ENCODE measurements around the gene SLCO1B3.
"Not testable (repeated sequence)": the region's sequence is repeated elsewhere in the genome, so short reads cannot be mapped to it uniquely, and the experiment has no call there.

Gene SLCO1B3

GRCh38 chr12:20810487-20810886 lies at the start of gene SLCO1B3:
Gene SLCO1B3, plus strand, starts transcription at chr12:20810705. Its CDS starts 5,034 bp downstream, at chr12:20815739.
- no peak for DNase-seq (ENCODE audit: low spot score)

GRCh38 chr12:20777420-20777819 lies 33.1 kb upstream of the SLCO1B3 start:
- DNase-seq (ENCODE audit: low spot score), result no peak

GRCh38 chr12:20778969-20779368 lies 31.5 kb upstream of the SLCO1B3 start:
- DNase-seq (ENCODE audit: low spot score), result no peak

GRCh38 chr12:20779971-20780370 lies 30.5 kb upstream of the SLCO1B3 start:
- DNase-seq (ENCODE audit: low spot score), result not testable (repeated sequence)

- not testable (repeated sequence) for DNase-seq (ENCODE audit: low spot score)
Observed at GRCh38 chr12:20783796-20784357, 26.6 kb upstream of the SLCO1B3 start.

- no peak for DNase-seq (ENCODE audit: low spot score)
Observed at GRCh38 chr12:20792971-20793370, 17.5 kb upstream of the SLCO1B3 start.

GRCh38 chr12:20798554-20798953 lies 12.0 kb upstream of the SLCO1B3 start:
- DNase-seq (ENCODE audit: low spot score), result no peak

- DNase-seq (ENCODE audit: low spot score), result no peak
Observed at GRCh38 chr12:20800160-20800559, 10.3 kb upstream of the SLCO1B3 start.

- no peak for DNase-seq (ENCODE audit: low spot score)
Observed at GRCh38 chr12:20801035-20801434, 9.5 kb upstream of the SLCO1B3 start.

- DNase-seq (ENCODE audit: low spot score), result no peak
Observed at GRCh38 chr12:20805921-20806320, 4.6 kb upstream of the SLCO1B3 start.

GRCh38 chr12:20807192-20808080 lies 3.1 kb upstream of the SLCO1B3 start:
- no peak for DNase-seq (ENCODE audit: low spot score)

- no peak for DNase-seq (ENCODE audit: low spot score)
Observed at GRCh38 chr12:20808521-20808920, 2.0 kb upstream of the SLCO1B3 start.

GRCh38 chr12:20815574-20815973 lies 5.1 kb downstream of the SLCO1B3 start:
- no peak for DNase-seq (ENCODE audit: low spot score)

GRCh38 chr12:20822415-20822814 lies 11.9 kb downstream of the SLCO1B3 start:
- DNase-seq (ENCODE audit: low spot score), result no peak

- DNase-seq (ENCODE audit: low spot score), result no peak
Observed at GRCh38 chr12:20822925-20823324, 12.4 kb downstream of the SLCO1B3 start.

GRCh38 chr12:20829919-20830318 lies 19.4 kb downstream of the SLCO1B3 start:
- DNase-seq (ENCODE audit: low spot score), result no peak

- DNase-seq (ENCODE audit: low spot score), result no peak
Observed at GRCh38 chr12:20830456-20830855, 20.0 kb downstream of the SLCO1B3 start.

- DNase-seq (ENCODE audit: low spot score), result no peak
Observed at GRCh38 chr12:20832911-20833310, 22.4 kb downstream of the SLCO1B3 start.

GRCh38 chr12:20852649-20853048 lies 42.1 kb downstream of the SLCO1B3 start:
- DNase-seq (ENCODE audit: low spot score), result no peak

GRCh38 chr12:20863056-20863455 lies 52.6 kb downstream of the SLCO1B3 start:
- DNase-seq (ENCODE audit: low spot score), result no peak

- no peak for DNase-seq (ENCODE audit: low spot score)
Observed at GRCh38 chr12:20865873-20866272, 55.4 kb downstream of the SLCO1B3 start.

GRCh38 chr12:20868277-20868676 lies 57.8 kb downstream of the SLCO1B3 start:
- no peak for DNase-seq (ENCODE audit: low spot score)

GRCh38 chr12:20883288-20883687 lies 72.8 kb downstream of the SLCO1B3 start:
- no peak for DNase-seq (ENCODE audit: low spot score)

- DNase-seq (ENCODE audit: low spot score), result no peak
Observed at GRCh38 chr12:20885116-20885515, 74.6 kb downstream of the SLCO1B3 start.

Measured in hematopoietic multipotent progenitor cell treated with erythropoietin and hydrocortisone succinate and interleukin-3 and kit ligand, for 17 days (in vitro differentiated cells).